Measurements from ENCODE around the gene RGP1.

- TF ChIP-seq CTCF (conservative IDR thresholded peaks at IDR 0.05; ENCODE audit: low read length) (no peak), EZH2phosphoT487 (IDR thresholded peaks at IDR 0.05; ENCODE audit: borderline replicate concordance, low read depth, low read length) (no peak)
These were observed 20.0 kb upstream of the RGP1 start for GRCh38 chr9:35729101-35729500.
